GM21529 (cell line): Measurements from ENCODE around the gene SPDYE3.
"Not testable (repeated sequence)": the region's sequence is repeated elsewhere in the genome, so short reads cannot be mapped to it uniquely, and the experiment has no call there.

Source experiments
- ATAC-seq: cut with Tn5 transposase; IDR thresholded peaks from one replicate; pipeline ENCODE4 v1.9.1; 2021; ENCODE audit not compliant: unreplicated experiment

SPDYE3 gene, protein sequence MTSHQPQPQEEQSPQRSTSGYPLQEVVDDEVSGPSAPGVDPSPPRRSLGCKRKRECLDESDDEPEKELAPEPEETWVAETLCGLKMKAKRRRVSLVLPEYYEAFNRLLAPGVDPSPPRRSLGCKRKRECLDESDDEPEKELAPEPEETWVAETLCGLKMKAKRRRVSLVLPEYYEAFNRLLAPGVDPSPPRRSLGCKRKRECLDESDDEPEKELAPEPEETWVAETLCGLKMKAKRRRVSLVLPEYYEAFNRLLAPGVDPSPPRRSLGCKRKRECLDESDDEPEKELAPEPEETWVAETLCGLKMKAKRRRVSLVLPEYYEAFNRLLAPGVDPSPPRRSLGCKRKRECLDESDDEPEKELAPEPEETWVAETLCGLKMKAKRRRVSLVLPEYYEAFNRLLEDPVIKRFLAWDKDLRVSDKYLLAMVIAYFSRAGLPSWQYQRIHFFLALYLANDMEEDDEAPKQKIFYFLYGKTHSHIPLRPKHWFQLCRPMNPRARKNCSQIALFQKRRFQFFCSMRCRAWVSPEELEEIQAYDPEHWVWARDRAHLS

DNA sequence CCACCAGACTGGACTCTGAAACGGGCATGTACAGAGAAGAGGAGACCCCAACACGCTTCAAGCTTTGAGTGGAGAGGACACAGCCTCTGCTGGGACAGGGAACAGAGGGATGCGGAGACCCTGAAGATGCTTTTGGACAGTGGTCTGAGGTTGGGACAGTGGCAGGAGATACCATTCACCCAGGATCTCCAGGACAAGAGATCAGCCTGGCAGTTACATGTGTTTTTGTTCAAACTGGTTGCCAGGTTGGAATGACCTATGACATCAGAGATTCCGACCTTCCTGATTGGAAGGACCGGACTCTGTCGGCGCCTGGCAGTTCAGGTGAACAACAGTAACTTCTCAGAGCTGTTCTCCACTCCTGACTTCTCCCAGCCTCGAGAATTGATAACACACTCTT, at the start of gene SPDYE3:
TSS of gene SPDYE3 (plus strand) at position 301 of the 400 bp plus-strand sequence. CDS start 184 bp downstream, outside the sequence.
- not testable (repeated sequence) for ATAC-seq

DNA sequence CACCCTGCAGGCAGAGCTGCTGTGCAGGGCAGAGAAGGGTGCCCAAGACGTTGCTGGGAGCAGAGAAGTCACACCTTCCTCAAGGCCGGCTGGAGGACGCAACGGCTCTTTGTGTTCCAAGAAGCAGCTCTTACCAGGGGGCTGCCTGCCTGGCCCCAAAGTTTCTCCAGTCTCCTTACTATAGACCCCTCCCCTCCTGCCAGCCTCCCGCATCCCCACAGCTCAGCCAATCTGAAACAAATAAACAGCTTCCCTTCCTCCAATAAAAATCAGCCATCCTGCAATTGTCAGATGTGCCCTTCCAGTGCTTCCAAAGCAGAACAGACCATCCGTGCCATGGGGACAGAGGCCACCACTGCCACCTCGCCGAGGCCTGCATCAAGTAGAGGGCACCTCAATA, 47.5 kb upstream of the SPDYE3 start:
- ATAC-seq = not testable (repeated sequence)

- not testable (repeated sequence) for ATAC-seq
Observed at GRCh38 chr7:100262896-100263295, 44.6 kb upstream of the SPDYE3 start.

DNA sequence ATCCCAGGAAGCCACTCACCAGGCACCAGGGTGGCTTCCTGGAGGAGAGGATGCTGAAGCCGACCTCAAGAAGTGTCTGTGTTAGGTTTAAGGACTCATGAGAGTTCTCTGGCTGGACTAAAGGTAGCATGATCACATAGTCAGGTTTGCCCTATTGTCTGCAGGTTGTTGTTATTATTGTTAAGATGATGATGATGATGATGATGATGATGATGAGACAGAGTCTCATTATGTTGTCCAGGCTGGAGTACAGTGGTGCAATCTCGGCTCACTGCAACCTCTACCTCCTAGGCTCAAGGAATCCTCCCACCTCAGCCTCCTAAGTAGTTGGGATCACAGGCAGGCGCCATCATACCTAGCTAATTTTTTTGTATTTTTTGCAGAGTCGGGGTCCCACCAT, 43.3 kb upstream of the SPDYE3 start:
- not testable (repeated sequence) for ATAC-seq

DNA sequence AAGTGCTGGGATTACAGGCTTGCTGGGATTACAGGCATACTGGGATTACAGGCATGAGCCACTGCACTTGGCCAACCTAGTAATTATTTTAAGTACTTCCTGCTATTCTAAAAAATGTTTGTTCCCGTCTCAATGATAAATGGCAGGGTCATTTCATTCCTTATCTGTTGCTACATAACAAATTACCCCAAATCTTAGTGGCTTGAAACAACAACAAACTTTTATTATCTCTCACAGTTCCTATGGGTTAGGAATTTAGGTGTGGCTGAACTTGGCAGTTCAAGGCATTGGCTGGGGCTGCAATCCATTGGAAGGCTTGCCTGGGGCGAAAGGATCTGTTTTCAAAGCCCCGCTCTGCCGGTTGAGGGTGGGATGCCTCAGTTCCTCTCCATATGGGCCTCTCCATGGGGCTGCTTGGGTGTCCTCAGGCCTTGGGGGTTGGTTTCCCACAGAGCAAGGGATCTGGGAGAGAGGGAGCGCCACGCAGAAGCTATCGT, 42.8 kb upstream of the SPDYE3 start:
- not testable (repeated sequence) for ATAC-seq

- not testable (repeated sequence) for ATAC-seq
Observed at GRCh38 chr7:100265851-100266250, 41.7 kb upstream of the SPDYE3 start.

GRCh38 chr7:100266576-100267354, 40.7 kb upstream of the SPDYE3 start:
- no peak for ATAC-seq

- ATAC-seq = no peak
Observed at GRCh38 chr7:100267648-100268047, 39.9 kb upstream of the SPDYE3 start.

- not testable (repeated sequence) for ATAC-seq
Observed at GRCh38 chr7:100268882-100269281, 38.6 kb upstream of the SPDYE3 start.

GRCh38 chr7:100269306-100270045, 38.0 kb upstream of the SPDYE3 start:
- ATAC-seq = not testable (repeated sequence)

DNA sequence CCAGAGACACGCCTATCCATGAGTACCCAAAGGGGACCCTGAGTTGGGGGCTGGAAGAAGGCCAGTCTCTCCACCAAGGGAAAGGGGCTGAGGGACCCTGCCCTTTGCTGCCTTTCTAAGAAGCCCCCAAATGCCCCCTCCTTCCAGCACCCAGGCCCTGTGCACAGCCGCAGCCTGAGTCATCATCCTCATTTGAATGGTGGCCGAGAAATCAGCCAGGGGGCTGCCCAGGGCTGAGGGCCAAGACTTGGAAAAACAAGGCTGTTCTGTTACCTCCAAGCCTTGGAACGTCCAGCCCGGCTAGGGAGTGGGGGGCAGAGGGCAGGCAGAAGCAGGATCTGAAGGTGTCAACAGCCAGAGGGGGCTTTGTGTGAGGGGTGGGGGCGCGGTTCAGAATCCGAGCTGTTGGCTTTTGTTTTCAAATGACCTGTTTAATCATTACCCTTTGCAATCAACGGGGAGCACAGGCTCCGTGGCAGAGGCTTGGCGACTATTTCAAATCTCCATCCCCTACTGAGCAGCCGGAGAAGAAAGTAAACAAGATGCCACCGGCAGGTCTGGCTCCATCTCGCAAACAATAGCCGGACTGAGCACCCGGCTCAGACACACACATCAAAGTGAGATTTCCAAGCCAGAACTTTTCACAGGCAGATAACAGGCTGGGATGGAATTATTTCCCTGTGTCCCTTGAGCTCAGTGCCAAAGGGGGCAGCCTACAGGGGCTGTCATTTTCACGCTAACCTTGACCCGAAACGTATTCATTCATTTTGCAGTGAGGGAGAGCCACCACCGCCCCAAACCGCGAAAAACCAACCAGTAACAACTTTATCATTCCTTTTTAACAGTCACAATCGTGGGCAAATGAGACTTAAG, 37.2 kb upstream of the SPDYE3 start:
- not testable (repeated sequence) for ATAC-seq

DNA sequence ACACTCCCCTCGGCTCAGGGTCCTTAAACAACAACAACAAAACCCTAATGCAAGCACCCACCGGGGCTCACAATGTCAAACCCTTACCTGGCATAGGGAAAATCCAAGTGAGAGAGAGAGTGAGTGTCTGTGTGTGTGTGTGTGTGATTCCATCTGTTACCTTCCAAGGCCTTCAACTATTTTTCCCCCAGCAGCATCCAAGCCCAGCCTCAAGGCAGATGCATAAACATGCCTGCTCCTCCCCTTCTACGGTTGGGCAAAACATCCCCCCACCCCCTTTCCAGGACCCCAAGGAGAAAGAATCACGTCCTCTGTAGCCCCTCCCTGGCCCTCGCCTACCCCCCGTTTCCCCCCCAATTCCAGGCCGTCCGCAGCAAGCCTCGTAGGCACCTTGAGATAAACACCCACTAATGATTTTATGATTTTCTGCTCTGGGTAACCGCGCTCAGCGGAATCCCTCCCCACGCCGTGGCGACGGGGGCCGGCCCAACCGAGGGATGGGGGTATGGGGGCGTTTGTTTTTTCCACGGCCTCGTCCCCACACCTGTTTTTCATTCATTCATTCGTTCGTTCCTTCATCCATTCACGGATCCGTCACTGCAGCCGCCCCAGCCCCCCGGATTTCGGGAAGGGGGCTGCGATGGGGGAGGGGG, 36.4 kb upstream of the SPDYE3 start:
- ATAC-seq = not testable (repeated sequence)

DNA sequence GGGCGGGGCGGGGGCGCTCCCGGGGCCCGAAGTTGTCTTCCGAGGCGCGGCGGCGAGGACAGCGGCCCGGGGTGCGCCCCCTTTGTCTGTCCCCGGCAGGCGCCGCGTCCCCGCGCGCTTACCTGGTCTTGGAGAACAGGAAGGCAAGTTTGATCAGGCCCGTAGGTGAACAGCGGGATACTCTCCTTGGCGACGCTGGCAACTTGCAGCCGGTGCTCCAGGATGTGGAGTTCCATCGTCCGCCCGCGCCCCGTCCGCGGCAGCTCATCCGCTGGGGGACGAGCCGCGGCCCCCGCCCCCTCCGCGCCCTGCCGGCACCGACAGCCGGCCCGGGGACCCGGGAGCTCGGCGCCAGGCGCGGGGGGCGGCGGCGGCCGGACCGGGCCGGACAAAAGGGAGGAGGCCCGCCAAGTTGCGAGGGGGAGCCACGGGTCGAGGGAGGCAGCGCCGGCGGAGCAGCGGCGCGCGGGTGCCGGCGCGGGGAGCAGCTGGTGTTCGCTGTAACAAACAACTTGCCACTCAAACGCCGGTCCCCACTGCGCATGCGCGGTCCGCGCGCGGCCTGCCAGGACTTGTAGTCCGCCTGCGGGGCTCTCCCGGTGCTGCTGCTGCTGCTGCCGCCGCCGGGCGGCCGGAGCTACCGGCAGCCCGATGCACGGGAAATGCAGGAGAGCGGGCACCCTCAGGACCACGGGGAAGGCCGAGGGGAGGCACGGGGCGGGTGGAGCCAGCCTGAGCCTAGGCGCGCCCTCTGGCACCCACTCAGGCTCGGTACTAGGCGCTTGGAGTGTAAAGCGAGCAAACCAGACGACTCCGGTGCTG, 35.6 kb upstream of the SPDYE3 start:
- peak; percentile 86 for ATAC-seq

- not testable (repeated sequence) for ATAC-seq
Observed at GRCh38 chr7:100272538-100272902, 35.0 kb upstream of the SPDYE3 start.

- ATAC-seq = no peak
Observed at GRCh38 chr7:100275120-100275519, 32.4 kb upstream of the SPDYE3 start.

DNA sequence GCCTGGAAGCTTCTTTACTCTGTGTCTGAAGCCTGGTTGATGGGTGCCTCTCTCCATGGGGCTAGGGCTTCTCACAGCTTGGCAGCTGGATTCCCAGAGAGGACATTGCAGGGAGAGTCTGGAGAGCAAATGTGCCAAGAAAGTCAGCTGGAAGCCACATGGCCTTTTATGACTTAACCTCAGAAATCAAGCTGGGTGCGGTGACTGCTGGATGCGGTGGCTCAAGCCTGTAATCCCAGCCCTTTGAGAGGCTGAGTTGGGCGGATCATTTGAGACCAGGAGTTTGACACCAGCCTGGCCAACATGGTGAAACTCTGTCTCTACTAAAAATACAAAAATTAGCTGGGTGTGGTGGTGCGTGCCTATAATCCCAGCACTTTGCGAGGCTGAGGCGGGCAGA, 31.4 kb upstream of the SPDYE3 start:
- ATAC-seq = not testable (repeated sequence)

- not testable (repeated sequence) for ATAC-seq
Observed at GRCh38 chr7:100282069-100282608, 25.4 kb upstream of the SPDYE3 start.

- ATAC-seq = not testable (repeated sequence)
Observed at GRCh38 chr7:100283147-100283546, 24.4 kb upstream of the SPDYE3 start.
